22Rv1 (cell line): ENCODE measurements around the gene ADAMTS2.

Experiments
- CTCF ChIP-seq: fragments of 450-650 bp; IDR thresholded peaks from 2 replicates; pipeline ENCODE4 v1.5.1; 2017; ENCODE audit warnings: mild to moderate bottlenecking
- ZFX ChIP-seq: fragments of 450-650 bp; IDR thresholded peaks from 2 replicates; pipeline ENCODE4 v1.6.1; 2017; ENCODE audit warnings: antibody characterized with exemption, borderline replicate concordance

- no peak for TF ChIP-seq CTCF
- no peak for TF ChIP-seq ZFX
Measured at GRCh38 chr5:179287631-179288030, 57.6 kb downstream of the ADAMTS2 start.
